ENCODE results near the gene IL16.

GRCh38 chr15:81166636-81167305, 29.9 kb upstream of the IL16 start:
- no peak for TF ChIP-seq CTCF (IDR thresholded peaks at IDR 0.05)
- no peak for TF ChIP-seq POLR2A (IDR thresholded peaks at IDR 0.05)
